ENCODE measurements around the gene CACNG4. TPM values are rescaled to one million over a fixed set of nuclear protein-coding genes. Genes with fewer than 3 reads are reported as not detected.

Gene CACNG4
- total and polyA plus RNA-seq, 4 experiments from 2014 or later, result not detected

GRCh38 chr17:67020293-67020766 is 55.8 kb downstream of the CACNG4 start:
- H3K4me1 Mint-ChIP-seq, result no peaks in the 10 kb centered on the region
- Histone ChIP-seq H3K9me3 (ENCODE audit: control insufficient read depth in 1 of 2, low read length in 2 of 2) (no peaks in the 10 kb centered on the region), H3K4me3 (ENCODE audit: low read length in 2 of 2) (no peak overlapping the region), H3K27me3 (ENCODE audit: insufficient read depth, low read length) (no peaks in the 10 kb centered on the region), H3K4me1 (ENCODE audit: insufficient read depth, low read length) (no peaks in the 10 kb centered on the region), H3K36me3 (ENCODE audit: insufficient read depth, low read length) (no peaks in the 10 kb centered on the region), H3K27ac (ENCODE audit: low read depth, low read length) (no peak overlapping the region)
- no peak for DNase-seq
- H3K27me3 Mint-ChIP-seq, result peaks cover 3% of the 10 kb centered on the region in 2 donors
- ChIA-PET CTCF (ENCODE audit: partially characterized antibody) (no interaction called here), POLR2A (ENCODE audit: partially characterized antibody) (no interaction called here)
- H3K4me3 Mint-ChIP-seq, result no peak overlapping the region
- H3K27ac Mint-ChIP-seq, result no peak overlapping the region
- intact Hi-C loops (cut with micrococcal nuclease), result no loop called here
- H3K9me3 Mint-ChIP-seq, result no peaks in the 10 kb centered on the region
- no peaks in the 10 kb centered on the region for H3K36me3 Mint-ChIP-seq

GRCh38 chr17:67021196-67021595 is 56.7 kb downstream of the CACNG4 start:
- Histone ChIP-seq H3K27me3 (ENCODE audit: insufficient read depth, low read length) (no peaks in the 10 kb centered on the region), H3K4me1 (ENCODE audit: insufficient read depth, low read length) (no peaks in the 10 kb centered on the region), H3K9me3 (ENCODE audit: control insufficient read depth in 1 of 2, low read length in 2 of 2) (no peaks in the 10 kb centered on the region), H3K27ac (ENCODE audit: low read depth, low read length) (no peak overlapping the region), H3K4me3 (ENCODE audit: low read length in 2 of 2) (no peak overlapping the region), H3K36me3 (ENCODE audit: insufficient read depth, low read length) (no peaks in the 10 kb centered on the region)
- Mint-ChIP-seq H3K27ac (no peak overlapping the region), H3K9me3 (no peaks in the 10 kb centered on the region), H3K4me3 (no peak overlapping the region), H3K4me1 (no peaks in the 10 kb centered on the region), H3K27me3 (peaks cover 3% of the 10 kb centered on the region in 2 donors), H3K36me3 (no peaks in the 10 kb centered on the region)
- CTCF ChIA-PET (ENCODE audit: partially characterized antibody), result no interaction called here
- POLR2A ChIA-PET (ENCODE audit: partially characterized antibody), result no interaction called here
- intact Hi-C loops (cut with micrococcal nuclease), result no loop called here
- no peak for DNase-seq

DNA sequence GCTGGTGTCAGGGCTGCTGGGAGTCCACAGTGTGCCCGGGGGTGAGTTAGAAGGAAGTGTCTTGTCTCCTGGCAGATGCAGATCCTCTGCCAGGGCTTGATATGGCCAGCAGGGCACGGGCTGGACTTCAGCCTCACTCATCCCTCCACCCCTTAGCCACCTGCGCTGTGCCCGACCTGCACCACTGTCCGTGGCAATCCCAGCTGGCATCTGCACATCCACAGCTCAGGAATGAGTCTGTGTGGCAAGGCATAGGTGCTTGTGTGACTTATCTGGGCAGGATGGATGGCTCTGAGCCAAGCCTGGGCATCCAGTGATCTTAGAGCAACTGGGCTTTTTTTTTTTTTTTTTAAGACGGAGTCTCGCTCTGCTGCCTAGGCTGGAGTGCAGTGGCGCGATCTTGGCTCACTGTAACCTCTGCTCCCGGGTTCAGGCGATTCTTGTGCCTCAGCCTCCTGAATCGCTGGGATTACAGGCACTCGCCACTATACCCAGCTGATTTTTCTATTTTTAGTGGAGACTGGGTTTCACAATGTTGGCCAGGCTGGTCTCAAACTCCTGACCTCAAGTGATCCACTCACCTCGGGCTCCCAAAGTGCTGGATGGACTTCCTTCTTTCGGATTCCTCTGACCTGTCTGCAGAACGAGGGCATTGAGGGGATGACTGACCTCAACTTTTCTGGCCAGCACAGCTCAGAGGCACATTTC is 57.4 kb downstream of the CACNG4 start:
- Mint-ChIP-seq H3K27ac (no peak overlapping the region), H3K4me3 (no peak overlapping the region)
- no peak for DNase-seq

GRCh38 chr17:67022451-67022810 is 57.9 kb downstream of the CACNG4 start:
- Mint-ChIP-seq H3K4me1 (no peaks in the 10 kb centered on the region), H3K27me3 (peaks cover under 1 to 3% of the 10 kb centered on the region in 2 donors), H3K36me3 (no peaks in the 10 kb centered on the region), H3K4me3 (no peak overlapping the region), H3K9me3 (no peaks in the 10 kb centered on the region), H3K27ac (no peak overlapping the region)
- H3K4me1 ChIP-seq (ENCODE audit: insufficient read depth, low read length), result no peaks in the 10 kb centered on the region
- no peak for DNase-seq
- intact Hi-C loops (cut with micrococcal nuclease), result no loop called here
- no peaks in the 10 kb centered on the region for H3K27me3 ChIP-seq (ENCODE audit: insufficient read depth, low read length)
- no peak overlapping the region for H3K4me3 ChIP-seq (ENCODE audit: low read length in 2 of 2)
- H3K27ac ChIP-seq (ENCODE audit: low read depth, low read length), result no peak overlapping the region
- POLR2A ChIA-PET (ENCODE audit: partially characterized antibody), result no interaction called here
- CTCF ChIA-PET (ENCODE audit: partially characterized antibody), result no interaction called here
- no peaks in the 10 kb centered on the region for H3K9me3 ChIP-seq (ENCODE audit: control insufficient read depth in 1 of 2, low read length in 2 of 2)
- H3K36me3 ChIP-seq (ENCODE audit: insufficient read depth, low read length), result no peaks in the 10 kb centered on the region

More for the DNA sequence above, 57.4 kb downstream of the CACNG4 start:
- no peak overlapping the region for H3K27ac ChIP-seq (ENCODE audit: low read depth, low read length)
- Mint-ChIP-seq H3K36me3 (no peaks in the 10 kb centered on the region), H3K9me3 (no peaks in the 10 kb centered on the region), H3K4me1 (no peaks in the 10 kb centered on the region), H3K27me3 (peaks cover 3% of the 10 kb centered on the region in 2 donors)
- no peaks in the 10 kb centered on the region for H3K9me3 ChIP-seq (ENCODE audit: control insufficient read depth in 1 of 2, low read length in 2 of 2)
- no peaks in the 10 kb centered on the region for H3K4me1 ChIP-seq (ENCODE audit: insufficient read depth, low read length)
- no peaks in the 10 kb centered on the region for H3K27me3 ChIP-seq (ENCODE audit: insufficient read depth, low read length)
- POLR2A ChIA-PET (ENCODE audit: partially characterized antibody), result no interaction called here
- no peaks in the 10 kb centered on the region for H3K36me3 ChIP-seq (ENCODE audit: insufficient read depth, low read length)
- CTCF ChIA-PET (ENCODE audit: partially characterized antibody), result no interaction called here
- intact Hi-C loops (cut with micrococcal nuclease), result no loop called here
- H3K4me3 ChIP-seq (ENCODE audit: low read length in 2 of 2), result no peak overlapping the region

- Histone ChIP-seq H3K4me3 (ENCODE audit: low read length in 2 of 2) (no peak overlapping the region), H3K36me3 (ENCODE audit: insufficient read depth, low read length) (no peaks in the 10 kb centered on the region), H3K9me3 (ENCODE audit: control insufficient read depth in 1 of 2, low read length in 2 of 2) (no peaks in the 10 kb centered on the region), H3K27ac (ENCODE audit: low read depth, low read length) (no peak overlapping the region), H3K27me3 (ENCODE audit: insufficient read depth, low read length) (no peaks in the 10 kb centered on the region), H3K4me1 (ENCODE audit: insufficient read depth, low read length) (no peaks in the 10 kb centered on the region)
- ChIA-PET POLR2A (ENCODE audit: partially characterized antibody) (no interaction called here), CTCF (ENCODE audit: partially characterized antibody) (no interaction called here)
- Mint-ChIP-seq H3K27ac (peak overlapping the region in 1 of 7 donors; percentile 4), H3K9me3 (no peaks in the 10 kb centered on the region), H3K4me3 (no peak overlapping the region), H3K27me3 (peaks cover 0 to 3% of the 10 kb centered on the region in 2 donors), H3K36me3 (no peaks in the 10 kb centered on the region), H3K4me1 (no peaks in the 10 kb centered on the region)
- DNase-seq, result no peak
- intact Hi-C loops (cut with micrococcal nuclease), result no loop called here
Measured at GRCh38 chr17:67024736-67025135, 60.2 kb downstream of the CACNG4 start.

GRCh38 chr17:67025216-67025792 is 60.8 kb downstream of the CACNG4 start:
- Mint-ChIP-seq H3K4me3 (no peak overlapping the region), H3K9me3 (no peaks in the 10 kb centered on the region), H3K4me1 (no peaks in the 10 kb centered on the region), H3K27me3 (peaks cover 0 to 3% of the 10 kb centered on the region in 2 donors), H3K27ac (no peak overlapping the region), H3K36me3 (no peaks in the 10 kb centered on the region)
- Histone ChIP-seq H3K36me3 (ENCODE audit: insufficient read depth, low read length) (no peaks in the 10 kb centered on the region), H3K27me3 (ENCODE audit: insufficient read depth, low read length) (no peaks in the 10 kb centered on the region), H3K4me1 (ENCODE audit: insufficient read depth, low read length) (no peaks in the 10 kb centered on the region), H3K9me3 (ENCODE audit: control insufficient read depth in 1 of 2, low read length in 2 of 2) (no peaks in the 10 kb centered on the region), H3K27ac (ENCODE audit: low read depth, low read length) (no peak overlapping the region), H3K4me3 (ENCODE audit: low read length in 2 of 2) (no peak overlapping the region)
- intact Hi-C loops (cut with micrococcal nuclease), result no loop called here
- POLR2A ChIA-PET (ENCODE audit: partially characterized antibody), result no interaction called here
- no peak for DNase-seq
- CTCF ChIA-PET (ENCODE audit: partially characterized antibody), result no interaction called here

DNA sequence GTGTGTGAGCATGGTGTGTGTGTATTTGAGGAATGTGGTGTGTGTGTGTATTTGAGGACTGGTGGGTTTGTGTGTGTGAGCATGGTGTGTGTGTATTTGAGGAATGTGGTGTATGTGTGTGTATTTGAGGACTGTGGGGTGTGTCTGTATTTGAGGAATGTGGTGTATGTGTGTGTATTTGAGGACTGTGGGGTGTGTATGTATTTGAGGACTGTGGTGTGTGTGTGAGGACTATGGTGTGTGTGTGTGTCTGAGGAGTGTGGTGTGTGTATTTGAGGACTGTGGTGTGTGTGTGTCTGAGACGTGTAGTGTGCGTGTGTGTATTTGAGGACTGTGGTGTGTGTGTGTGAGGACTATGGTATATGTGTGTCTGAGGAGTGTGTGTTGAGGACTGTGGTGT is 61.8 kb downstream of the CACNG4 start:
- no peaks in the 10 kb centered on the region for H3K9me3 ChIP-seq (ENCODE audit: control insufficient read depth in 1 of 2, low read length in 2 of 2)
- H3K36me3 Mint-ChIP-seq, result no peaks in the 10 kb centered on the region
- H3K9me3 Mint-ChIP-seq, result no peaks in the 10 kb centered on the region
- no peak overlapping the region for H3K27ac Mint-ChIP-seq
- DNase-seq, result no peak
- H3K4me1 Mint-ChIP-seq, result no peaks in the 10 kb centered on the region
- H3K27me3 Mint-ChIP-seq, result peaks cover 0 to 3% of the 10 kb centered on the region in 2 donors
- no peak overlapping the region for H3K4me3 ChIP-seq (ENCODE audit: low read length in 2 of 2)
- intact Hi-C loops (cut with micrococcal nuclease), result no loop called here
- ChIA-PET CTCF (ENCODE audit: partially characterized antibody) (no interaction called here), POLR2A (ENCODE audit: partially characterized antibody) (no interaction called here)
- H3K4me3 Mint-ChIP-seq, result no peak overlapping the region
- H3K36me3 ChIP-seq (ENCODE audit: insufficient read depth, low read length), result no peaks in the 10 kb centered on the region
- no peak overlapping the region for H3K27ac ChIP-seq (ENCODE audit: low read depth, low read length)
- H3K4me1 ChIP-seq (ENCODE audit: insufficient read depth, low read length), result no peaks in the 10 kb centered on the region
- no peaks in the 10 kb centered on the region for H3K27me3 ChIP-seq (ENCODE audit: insufficient read depth, low read length)

Measured in CD4-positive, alpha-beta memory T cell (primary cell).